ENCODE data around the gene RIC8B. TPM values are rescaled to one million over a fixed set of nuclear protein-coding genes. Genes with fewer than 3 reads are reported as not detected.

The RIC8B gene
- total and polyA plus RNA-seq, 12 donors, result 6.6 to 32.1 (median 22.3) TPM

DNA sequence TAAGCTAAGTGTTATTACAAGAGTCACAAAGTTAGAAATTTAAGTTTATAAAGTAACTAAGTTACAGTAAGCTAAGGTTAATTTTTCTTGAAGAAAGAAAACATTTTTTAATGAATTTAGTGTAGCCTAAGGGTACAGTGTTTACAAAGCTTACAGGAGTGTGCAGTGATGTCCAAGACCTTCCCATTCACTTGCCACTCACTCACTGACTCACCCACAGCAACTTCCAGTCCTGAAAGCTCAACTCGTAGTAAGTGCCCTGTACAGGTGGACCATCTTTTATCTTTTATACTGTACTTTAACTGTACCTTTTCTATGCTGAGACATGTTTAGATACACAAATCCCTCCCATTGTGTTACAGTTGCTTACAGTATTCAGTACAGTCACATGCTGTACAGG lies 120.3 kb downstream of the RIC8B start:
- Histone ChIP-seq H3K27ac (no peak overlapping the region), H3K4me1 (no peaks in the 10 kb centered on the region), H3K36me3 (no peaks in the 10 kb centered on the region), H3K9me3 (no peaks in the 10 kb centered on the region), H3K27me3 (peaks cover 0 to 93% (median 0%) of the 10 kb centered on the region in 7 donors), H3K4me3 (no peak overlapping the region)
- ATAC-seq (no peak), DNase-seq (no peak)
- no peak for TF ChIP-seq CTCF (IDR thresholded peaks at IDR 0.05)
- intact Hi-C loops (cut with DNase I), result no loop called here
- 85 to 91% methylated on average over 1 of the region's 1 CpG for WGBS, 2 donors

GRCh38 chr12:106896603-106897002 lies 122.1 kb downstream of the RIC8B start:
- no peaks in the 10 kb centered on the region for H3K9me3 ChIP-seq
- intact Hi-C loops (cut with DNase I), result no loop called here
- no peaks in the 10 kb centered on the region for H3K4me1 ChIP-seq
- TF ChIP-seq CTCF (IDR thresholded peaks at IDR 0.05), result no peak
- peaks cover 0 to 93% (median 0%) of the 10 kb centered on the region in 7 donors for H3K27me3 ChIP-seq
- ATAC-seq, result no peak
- DNase-seq, result no peak
- H3K27ac ChIP-seq, result no peak overlapping the region
- H3K4me3 ChIP-seq, result no peak overlapping the region
- no peaks in the 10 kb centered on the region for H3K36me3 ChIP-seq

GRCh38 chr12:106897082-106897481 lies 122.6 kb downstream of the RIC8B start:
- Histone ChIP-seq H3K4me3 (no peak overlapping the region), H3K4me1 (no peaks in the 10 kb centered on the region), H3K27ac (no peak overlapping the region), H3K9me3 (no peaks in the 10 kb centered on the region), H3K27me3 (peaks cover 0 to 93% (median 0%) of the 10 kb centered on the region in 7 donors), H3K36me3 (no peaks in the 10 kb centered on the region)
- TF ChIP-seq CTCF (IDR thresholded peaks at IDR 0.05), result no peak
- DNase-seq (no peak), ATAC-seq (no peak)
- intact Hi-C loops (cut with DNase I), result no loop called here
- WGBS, 2 donors, result 79 to 85% methylated on average over 6 of the region's 6 CpGs

- Histone ChIP-seq H3K27ac (no peak overlapping the region), H3K36me3 (no peaks in the 10 kb centered on the region), H3K4me3 (no peak overlapping the region), H3K9me3 (no peaks in the 10 kb centered on the region), H3K27me3 (peaks cover 0 to 93% (median 0%) of the 10 kb centered on the region in 7 donors), H3K4me1 (peaks cover 0 to 6% (median 3%) of the 10 kb centered on the region in 9 donors)
- no peak for DNase-seq
- ATAC-seq, result no peak
- intact Hi-C loops (cut with DNase I), result no loop called here
- no peak for TF ChIP-seq CTCF (IDR thresholded peaks at IDR 0.05)
- WGBS, 2 donors, result 68% methylated on average over 13 of the region's 13 CpGs
These were observed 123.8 kb downstream of the RIC8B start for GRCh38 chr12:106897981-106898901.
